A549 (cell line): Measurements from ENCODE around the gene MAL. TPM values are rescaled to one million over a fixed set of nuclear protein-coding genes. Genes with fewer than 3 reads are reported as not detected.

Experiments used
- ATAC-seq, 2 experiments: fragments of 200-7000 bp in 1 of 2; fragments of >200 bp in 1 of 2; cut with Nextera tagmentation in 1 of 2; cut with Tn5 transposase in 1 of 2; 3 replicates each; pipeline versions ENCODE4 v1.8.0 to v1.9.1; 2018 to 2020; ENCODE audit warnings: mild to moderate bottlenecking in 1 of 2, moderate library complexity in 1 of 2
- CTCF ChIA-PET: fragments of 300-600 bp; sonication (Branson Sonifier 250); formaldehyde crosslinking; extraction: SDS; loops from one replicate; lab custom pipeline; 2021; ENCODE audit warnings: antibody characterized with exemption, inconsistent platforms; lab: Yijun Ruan, JAX
- POLR2A ChIA-PET: fragments of 350-600 bp; formaldehyde crosslinking; extraction: SDS; loops from one replicate; lab custom pipeline; 2021; ENCODE audit warnings: antibody characterized with exemption, inconsistent platforms; lab: Yijun Ruan, JAX
- DNase-seq, 2 experiments: peaks; one replicate each; pipeline versions ENCODE4 v3.0.0 to v3.0.0-alpha.2; 2011 to 2016; ENCODE audit warnings: low read depth in 1 of 2, low spot score in 1 of 2
- FAIRE-seq: peaks from 2 replicates; lab custom pipeline; 2011; peaks lifted over from hg19 to GRCh38; lab: Jason Lieb, UNC
- H3K27ac ChIP-seq, 2 experiments: fragments of >200 bp; sonication (Bioruptor Twin); formaldehyde crosslinking; 3 replicates each; pipeline ENCODE4 v1.5.1; 2016 to 2017
- H3K4me1 ChIP-seq: fragments of >200 bp; sonication (Bioruptor Twin); formaldehyde crosslinking; 3 replicates; pipeline ENCODE4 v1.6.1; 2016
- H3K4me2 ChIP-seq: fragments of >200 bp; sonication (Bioruptor Twin); formaldehyde crosslinking; 3 replicates; pipeline ENCODE4 v1.6.1; 2016
- H3K4me3 ChIP-seq: fragments of >200 bp; sonication (Bioruptor Twin); formaldehyde crosslinking; 3 replicates; pipeline ENCODE4 v1.5.1; 2016
- H3K9me3 ChIP-seq: fragments of >200 bp; sonication (Bioruptor Twin); formaldehyde crosslinking; 3 replicates; pipeline ENCODE4 v1.6.1; 2016
- BCL3 ChIP-seq: fragments of >200 bp; sonication (Bioruptor Twin); formaldehyde crosslinking; IDR thresholded peaks from 3 replicates; pipeline ENCODE4 v1.6.1; 2016
- CEBPB ChIP-seq, 2 experiments: fragments of >200 bp in 1 of 2; sonication (Bioruptor Twin) in 1 of 2; formaldehyde crosslinking in 1 of 2; IDR thresholded peaks; 2 replicates each; pipeline ENCODE4 v1.6.1; 2012 to 2016
- CHD2 ChIP-seq: fragments of 150-350 bp; IDR thresholded peaks from 2 replicates; pipeline ENCODE4 v1.6.1; 2014; ENCODE audit warnings: low read length; ENCODE audit not compliant: partially characterized antibody
- CHD4 ChIP-seq: fragments of 200-600 bp; sonication (generic); IDR thresholded peaks from 2 replicates; pipeline ENCODE4 v1.6.1; 2016; ENCODE audit warnings: antibody characterized with exemption, mild to moderate bottlenecking, borderline replicate concordance
- FOSB ChIP-seq: fragments of 250-450 bp; sonication (Bioruptor Pico); IDR thresholded peaks from 2 replicates; pipeline ENCODE4 v1.5.0; 2020; ENCODE audit warnings: mild to moderate bottlenecking, moderate library complexity
- GATA3 ChIP-seq: IDR thresholded peaks from 2 replicates; pipeline ENCODE4 v1.6.1; 2012; ENCODE audit warnings: borderline replicate concordance
- HOXA7 ChIP-seq: fragments of 250-450 bp; sonication (Bioruptor Pico); IDR thresholded peaks from 2 replicates; pipeline ENCODE4 v1.5.0; 2020; ENCODE audit warnings: mild to moderate bottlenecking, moderate library complexity
- JUN ChIP-seq, 2 experiments: fragments of >200 bp; sonication (Bioruptor Twin); formaldehyde crosslinking; IDR thresholded peaks; 2 replicates in 1 of 2; 3 replicates in 1 of 2; pipeline ENCODE4 v1.6.1; 2016 to 2017
- KDM5A ChIP-seq: fragments of 200-600 bp; sonication (generic); IDR thresholded peaks from 2 replicates; pipeline ENCODE4 v1.6.1; 2016; ENCODE audit warnings: antibody characterized with exemption, mild to moderate bottlenecking
- MAFK ChIP-seq: fragments of 450-650 bp; IDR thresholded peaks from 2 replicates; pipeline ENCODE4 v1.6.1; 2014; ENCODE audit not compliant: partially characterized antibody
- MYC ChIP-seq: IDR thresholded peaks from 2 replicates; pipeline ENCODE4 v1.6.1; 2012; ENCODE audit warnings: mild to moderate bottlenecking, inconsistent platforms, low read length, improper control_type of control experiment, borderline replicate concordance
- NPAS2 ChIP-seq: fragments of 250-450 bp; sonication (Bioruptor Pico); IDR thresholded peaks from 2 replicates; pipeline ENCODE4 v1.8.0; 2022; ENCODE audit warnings: mild to moderate bottlenecking, moderate library complexity, borderline replicate concordance
- NR3C1 ChIP-seq: fragments of >200 bp; sonication (Bioruptor Twin); formaldehyde crosslinking; IDR thresholded peaks from 3 replicates; pipeline ENCODE4 v1.6.1; 2017
- PBX3 ChIP-seq: IDR thresholded peaks from 2 replicates; pipeline ENCODE4 v1.6.1; 2012
- POLR2A ChIP-seq: IDR thresholded peaks from 2 replicates; pipeline ENCODE4 v1.6.1; 2012; ENCODE audit warnings: mild to moderate bottlenecking, low read length
- SMC3 ChIP-seq: fragments of >200 bp; sonication (Bioruptor Twin); formaldehyde crosslinking; IDR thresholded peaks from 3 replicates; pipeline ENCODE4 v1.6.1; 2018; ENCODE audit warnings: inconsistent platforms
- TP53 ChIP-seq: fragments of 250-450 bp; sonication (Bioruptor Pico); IDR thresholded peaks from 2 replicates; pipeline ENCODE4 v1.5.0; 2021; ENCODE audit warnings: mild to moderate bottlenecking, moderate library complexity
- USF2 ChIP-seq: fragments of 450-650 bp; IDR thresholded peaks from 2 replicates; pipeline ENCODE4 v1.6.1; 2014; ENCODE audit warnings: antibody characterized with exemption
- WGBS: methylation state at CpG from one replicate; pipeline ENCODE4 v1.1.6; 2017; ENCODE audit errors: missing lambda C conversion rate; 5-methylcytosine and 5-hydroxymethylcytosine counted together
- polyA plus RNA-seq, 4 experiments: library from polyadenylated mRNA; depleted of rRNA in 3 of 4; stranded (reverse); fragments of >200 nt; fragmentation: RNase III in 1 of 4; extraction: RNeasy Plus Mini Kit Qiagen cat#74134 plus additional on column Dnase treatment in 1 of 4; gene quantifications; 2 replicates in 3 of 4; 3 replicates in 1 of 4; pipeline ENCODE4 v1.2.3, GENCODE V29; 2011 to 2017
- small RNA-seq, 6 experiments: library from RNA; depleted of rRNA; stranded (forward); fragments of <200 nt; gene quantifications; one replicate each; pipeline ENCODE3, GENCODE V24; 2012
- TF ChIP-seq, protein P1 (sequence below): IDR thresholded peaks from 2 replicates; pipeline ENCODE4 v1.6.1; 2012
- TF ChIP-seq, protein P2 (sequence below): IDR thresholded peaks from 2 replicates; pipeline ENCODE4 v1.6.1; 2012; ENCODE audit warnings: low read depth, borderline replicate concordance

Gene MAL
- polyA plus RNA-seq, 2 of the 4 experiments (the other 2 are of a cell fraction), result not detected

GRCh38 chr2:95099910-95100309 lies 74.4 kb downstream of the MAL start:
- Histone ChIP-seq H3K4me2 (no peak overlapping the region), H3K4me3 (no peak overlapping the region), H3K27ac (no peak overlapping the region), H3K9me3 (0 out of 3 replicates have a peak, but pooled peaks cover 3% of the 10 kb centered on the region), H3K4me1 (no peaks in the 10 kb centered on the region)
- ChIA-PET CTCF (no interaction called here), POLR2A (no interaction called here)
- FAIRE-seq (no peak), ATAC-seq (no peak), DNase-seq (no peak)
- TF ChIP-seq MAFK, result no peak
- TF ChIP-seq TP53 (CRISPR knock-in tag), result no peak
- no peak for TF ChIP-seq FOSB (CRISPR knock-in tag)
- TF ChIP-seq NPAS2 (CRISPR knock-in tag), result no peak
- no peak for TF ChIP-seq CEBPB (IDR thresholded peaks at IDR 0.05)
- no peak for TF ChIP-seq GATA3
- TF ChIP-seq, protein P1, sequence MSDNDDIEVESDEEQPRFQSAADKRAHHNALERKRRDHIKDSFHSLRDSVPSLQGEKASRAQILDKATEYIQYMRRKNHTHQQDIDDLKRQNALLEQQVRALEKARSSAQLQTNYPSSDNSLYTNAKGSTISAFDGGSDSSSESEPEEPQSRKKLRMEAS, result no peak
- no peak for TF ChIP-seq NR3C1
- TF ChIP-seq POLR2A, result no peak
- TF ChIP-seq CHD4, result no peak
- no peak for TF ChIP-seq SMC3
- no peak for TF ChIP-seq JUN (IDR thresholded peaks at IDR 0.05)
- TF ChIP-seq PBX3, result no peak
- TF ChIP-seq HOXA7, result no peak
- TF ChIP-seq KDM5A, result no peak
- no peak for TF ChIP-seq BCL3
- TF ChIP-seq MYC, result no peak
- no peak for TF ChIP-seq CHD2
- TF ChIP-seq, protein P2, sequence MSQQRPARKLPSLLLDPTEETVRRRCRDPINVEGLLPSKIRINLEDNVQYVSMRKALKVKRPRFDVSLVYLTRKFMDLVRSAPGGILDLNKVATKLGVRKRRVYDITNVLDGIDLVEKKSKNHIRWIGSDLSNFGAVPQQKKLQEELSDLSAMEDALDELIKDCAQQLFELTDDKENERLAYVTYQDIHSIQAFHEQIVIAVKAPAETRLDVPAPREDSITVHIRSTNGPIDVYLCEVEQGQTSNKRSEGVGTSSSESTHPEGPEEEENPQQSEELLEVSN, result no peak
- TF ChIP-seq USF2, result no peak
- 95% methylated on average over 2 of the region's 2 CpGs for WGBS

Small RNAs within 50 kb of the gene (small RNA-seq; reads per million reads assigned to genes)
- 0 reads per million in 6 experiments for gene RN7SL575P

Other genes starting within 250 kb of the MAL start
- not detected in 2 replicates for gene TEKT4, start 154.3 kb upstream of the MAL start, polyA plus RNA-seq (2011; rRNA removed)
- gene TEKT4, start 154.3 kb upstream of the MAL start, polyA plus RNA-seq (2017; fragmentation: RNase III; extraction: RNeasy Plus Mini Kit Qiagen cat#74134 plus additional on column Dnase treatment), result not detected in 3 replicates
- gene MRPS5, start 96.1 kb downstream of the MAL start, polyA plus RNA-seq (2011; rRNA removed), result 96.4 and 123 TPM in 2 replicates
- 102 to 108 TPM (median 103 TPM) in 3 replicates for gene MRPS5, start 96.1 kb downstream of the MAL start, polyA plus RNA-seq (2017; fragmentation: RNase III; extraction: RNeasy Plus Mini Kit Qiagen cat#74134 plus additional on column Dnase treatment)
- 14.0 and 15.0 TPM in 2 replicates for gene ZNF514, start 134.1 kb downstream of the MAL start, polyA plus RNA-seq (2011; rRNA removed)
- gene ZNF514, start 134.1 kb downstream of the MAL start, polyA plus RNA-seq (2017; fragmentation: RNase III; extraction: RNeasy Plus Mini Kit Qiagen cat#74134 plus additional on column Dnase treatment), result 10.6 to 12.8 TPM (median 11.2 TPM) in 3 replicates
- 4.6 and 5.5 TPM in 2 replicates for gene ZNF2, start 140.1 kb downstream of the MAL start, polyA plus RNA-seq (2011; rRNA removed)
- gene ZNF2, start 140.1 kb downstream of the MAL start, polyA plus RNA-seq (2017; fragmentation: RNase III; extraction: RNeasy Plus Mini Kit Qiagen cat#74134 plus additional on column Dnase treatment), result 3.7 to 4.3 TPM (median 4.2 TPM) in 3 replicates
- 1.8 and 2.1 TPM in 2 replicates for gene ZNF892, start 181.8 kb downstream of the MAL start, polyA plus RNA-seq (2011; rRNA removed)
- 0.72 to 0.84 TPM (median 0.79 TPM) in 3 replicates for gene ZNF892, start 181.8 kb downstream of the MAL start, polyA plus RNA-seq (2017; fragmentation: RNase III; extraction: RNeasy Plus Mini Kit Qiagen cat#74134 plus additional on column Dnase treatment)
- 0.08 and 0.13 TPM in 2 replicates for gene PROM2, start 248.7 kb downstream of the MAL start, polyA plus RNA-seq (2011; rRNA removed)
- 0.04 to 0.16 TPM (median 0.09 TPM) in 3 replicates for gene PROM2, start 248.7 kb downstream of the MAL start, polyA plus RNA-seq (2017; fragmentation: RNase III; extraction: RNeasy Plus Mini Kit Qiagen cat#74134 plus additional on column Dnase treatment)